Mesothelial cell of epicardium (in vitro differentiated cells): ENCODE measurements around the gene OTOG. TPM values are rescaled to one million over a fixed set of nuclear protein-coding genes. Genes with fewer than 3 reads are reported as not detected.
A peak's percentile ranks its signal among the peaks of the same experiment; 100 is the strongest.

Experiments
- DNase-seq, 2 experiments: peaks; one replicate each; pipeline ENCODE4 v3.0.0; 2021; ENCODE audit warnings: low spot score in 2 of 2; ENCODE audit not compliant: unreplicated experiment in 2 of 2
- H3K27ac Mint-ChIP-seq: 2 replicates; pipeline ENCODE4 v1.8.0; 2021; ENCODE audit warnings: mixed read lengths
- H3K27me3 Mint-ChIP-seq: 2 replicates; pipeline ENCODE4 v1.8.0; 2021; ENCODE audit warnings: low read depth, mixed read lengths
- H3K36me3 Mint-ChIP-seq: 2 replicates; pipeline ENCODE4 v1.8.0; 2021; ENCODE audit warnings: mixed read lengths
- H3K4me1 Mint-ChIP-seq: 2 replicates; pipeline ENCODE4 v1.8.0; 2021; ENCODE audit warnings: mixed read lengths
- H3K4me3 Mint-ChIP-seq: 2 replicates; pipeline ENCODE4 v1.8.0; 2021; ENCODE audit warnings: mild to moderate bottlenecking, moderate library complexity, mixed read lengths
- H3K9me3 Mint-ChIP-seq: 2 replicates; pipeline ENCODE4 v1.8.0; 2021; ENCODE audit warnings: mixed read lengths
- CTCF ChIP-seq: fragments of 200-600 bp; sonication (generic); IDR thresholded peaks from one replicate; pipeline ENCODE4 v1.5.0; 2021; ENCODE audit warnings: antibody characterized with exemption; ENCODE audit not compliant: unreplicated experiment
- total RNA-seq: library from RNA; stranded (reverse); gene quantifications from 3 replicates; pipeline ENCODE4 v1.2.1, GENCODE V29; 2021

The OTOG gene
- total RNA-seq, 1 donor from 2014 or later = 1.8 TPM

- H3K4me1 Mint-ChIP-seq = no peaks in the 10 kb centered on the region
Observed at GRCh38 chr11:17580271-17580670, 33.2 kb downstream of the OTOG start.

DNA sequence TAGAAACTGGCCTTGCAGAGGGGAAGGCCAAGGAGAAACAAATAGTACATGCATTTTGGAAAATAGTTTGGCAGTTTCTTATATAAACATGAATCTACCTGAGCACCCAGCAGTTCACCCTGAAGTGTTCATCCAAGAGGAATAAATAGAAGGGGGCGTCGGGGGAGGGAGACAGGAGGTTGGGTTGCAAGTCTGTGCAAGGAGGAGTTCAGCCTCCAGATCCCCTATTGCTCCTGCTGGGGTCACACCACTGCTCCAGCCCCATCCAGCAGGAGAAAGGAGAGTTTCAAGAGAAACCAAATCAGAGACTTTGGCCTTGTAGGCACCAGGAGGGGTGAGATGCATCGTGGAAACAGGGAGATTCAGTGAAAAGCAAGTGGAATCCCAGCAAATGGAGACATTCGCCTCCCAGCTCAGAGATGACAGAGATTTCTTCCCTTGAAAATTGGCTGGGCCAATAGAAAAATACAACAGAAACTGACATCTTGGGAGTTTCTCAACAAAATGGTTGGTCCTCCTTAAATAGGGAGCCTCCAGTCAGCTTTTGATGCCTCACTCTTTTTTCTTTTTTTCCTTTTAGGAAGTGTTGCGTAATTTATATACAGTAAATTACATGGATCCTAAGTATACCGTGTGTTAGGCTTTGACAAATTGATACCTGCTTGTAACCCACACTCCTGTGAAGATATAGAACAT, 34.1 kb downstream of the OTOG start:
- H3K27ac Mint-ChIP-seq = no peak overlapping the region
- peak in 1 of 2 experiments; percentile 22 for DNase-seq

More at GRCh38 chr11:17580271-17580670, 33.2 kb downstream of the OTOG start:
- no peak for TF ChIP-seq CTCF
- Mint-ChIP-seq H3K9me3 (peaks cover 6% of the 10 kb centered on the region), H3K4me3 (no peak overlapping the region), H3K27ac (no peak overlapping the region), H3K36me3 (no peaks in the 10 kb centered on the region), H3K27me3 (peaks cover 44% of the 10 kb centered on the region)
- peak in 1 of 2 experiments; percentile 13 for DNase-seq

DNA sequence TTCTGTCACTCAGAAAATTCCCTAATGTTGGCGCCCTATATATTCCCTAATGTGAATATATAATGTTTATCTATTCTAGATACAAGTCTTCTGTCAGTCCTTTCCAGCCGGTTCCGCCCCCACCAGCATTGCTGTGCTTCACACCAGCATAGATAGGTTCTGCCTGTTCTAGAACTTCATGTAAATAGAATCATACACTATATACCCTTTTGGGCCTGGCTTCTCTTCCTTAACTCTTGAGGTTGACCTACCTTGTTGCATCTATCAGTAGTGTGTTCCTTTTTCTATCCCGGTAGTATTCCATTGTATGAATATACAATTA, 34.6 kb downstream of the OTOG start:
- no peak overlapping the region for H3K4me3 Mint-ChIP-seq
- peaks cover 6% of the 10 kb centered on the region for H3K9me3 Mint-ChIP-seq
- no peak for TF ChIP-seq CTCF
- no peak for DNase-seq
- H3K27me3 Mint-ChIP-seq = peaks cover 57% of the 10 kb centered on the region
- H3K4me1 Mint-ChIP-seq = no peaks in the 10 kb centered on the region
- H3K27ac Mint-ChIP-seq = no peak overlapping the region
- no peaks in the 10 kb centered on the region for H3K36me3 Mint-ChIP-seq

More for the DNA sequence above, 34.1 kb downstream of the OTOG start:
- TF ChIP-seq CTCF = no peak
- Mint-ChIP-seq H3K9me3 (peaks cover 6% of the 10 kb centered on the region), H3K36me3 (no peaks in the 10 kb centered on the region), H3K4me1 (no peaks in the 10 kb centered on the region), H3K4me3 (no peak overlapping the region), H3K27me3 (peaks cover 53% of the 10 kb centered on the region)

DNA sequence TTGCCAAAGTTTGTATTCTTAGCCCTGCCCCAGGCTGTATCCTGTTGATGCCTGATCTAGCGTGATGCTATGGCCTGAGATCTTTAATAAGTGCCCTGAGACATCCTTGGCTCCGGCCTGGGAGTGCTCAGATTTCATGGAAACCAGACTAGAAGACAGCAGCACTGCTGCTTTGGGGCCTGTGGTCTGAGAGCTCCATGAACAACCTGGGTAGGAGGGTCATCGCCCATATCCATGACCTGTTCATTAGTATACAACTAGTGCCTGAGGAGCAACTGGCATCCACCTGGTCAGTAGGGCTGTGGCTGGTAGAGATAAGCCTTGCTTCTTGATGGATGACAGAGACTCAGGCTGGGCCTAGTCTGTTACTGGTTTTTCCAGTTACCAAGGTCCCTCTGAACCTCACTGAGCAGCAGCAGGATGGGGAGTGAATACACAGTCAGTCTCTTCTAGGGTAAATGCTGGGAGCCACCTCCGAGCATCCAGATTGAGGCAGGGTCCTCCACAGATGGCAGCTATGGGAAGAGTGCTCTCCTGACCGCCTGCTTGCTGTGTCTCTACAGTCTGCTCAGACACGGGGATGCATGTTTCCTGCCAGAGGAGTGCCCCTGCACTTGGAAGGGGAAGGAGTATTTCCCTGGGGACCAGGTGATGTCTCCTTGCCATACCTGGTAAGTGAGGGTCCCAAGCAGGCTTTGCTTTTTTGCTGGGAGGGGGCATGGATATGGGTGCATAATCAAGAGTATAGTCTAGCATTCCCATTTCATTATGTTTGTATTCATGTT, 39.0 kb downstream of the OTOG start:
- peaks cover 6% of the 10 kb centered on the region for H3K9me3 Mint-ChIP-seq
- H3K36me3 Mint-ChIP-seq = no peaks in the 10 kb centered on the region
- no peaks in the 10 kb centered on the region for H3K4me1 Mint-ChIP-seq
- DNase-seq = peak in 1 of 2 experiments; percentile 29
- peaks cover 42% of the 10 kb centered on the region for H3K27me3 Mint-ChIP-seq
- no peak overlapping the region for H3K4me3 Mint-ChIP-seq
- no peak for TF ChIP-seq CTCF
- no peak overlapping the region for H3K27ac Mint-ChIP-seq

DNA sequence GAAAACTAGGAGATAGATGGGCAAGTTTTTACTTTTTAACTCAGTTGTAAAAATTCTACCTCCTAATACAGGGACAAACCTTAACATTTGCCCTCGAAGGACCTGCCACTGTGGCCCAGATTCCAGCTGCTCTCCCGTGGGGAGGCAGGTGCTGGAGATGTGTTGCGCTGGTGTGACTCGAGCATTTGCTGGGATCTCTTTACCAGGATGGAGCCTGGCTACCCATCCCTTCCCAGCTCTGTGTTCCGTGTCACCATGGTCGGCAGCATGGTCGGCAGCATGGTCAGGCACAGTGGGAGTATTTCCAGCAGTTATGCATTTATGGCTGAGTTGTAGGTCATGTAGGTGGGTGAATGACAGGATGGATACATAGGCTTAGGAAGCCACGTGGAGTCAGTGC, 41.1 kb downstream of the OTOG start:
- Mint-ChIP-seq H3K4me3 (no peak overlapping the region), H3K36me3 (no peaks in the 10 kb centered on the region), H3K4me1 (no peaks in the 10 kb centered on the region), H3K27me3 (peaks cover 37% of the 10 kb centered on the region), H3K27ac (no peak overlapping the region), H3K9me3 (no peaks in the 10 kb centered on the region)
- TF ChIP-seq CTCF = no peak
- peak in 1 of 2 experiments; percentile 19 for DNase-seq
